AG09319 (cell line): Measurements from ENCODE around the gene ABCD1.

Experiments
- DNase-seq: peaks from one replicate; pipeline ENCODE4 v3.0.0-alpha.2; 2010; ENCODE audit warnings: low read depth; ENCODE audit errors: extremely low read depth
- TF ChIP-seq, protein P1 (sequence below): IDR thresholded peaks from 2 replicates; pipeline ENCODE4 v1.5.1; 2011; ENCODE audit warnings: low read depth, mild to moderate bottlenecking, inconsistent platforms, low read length, moderate library complexity

The ABCD1 gene

DNA sequence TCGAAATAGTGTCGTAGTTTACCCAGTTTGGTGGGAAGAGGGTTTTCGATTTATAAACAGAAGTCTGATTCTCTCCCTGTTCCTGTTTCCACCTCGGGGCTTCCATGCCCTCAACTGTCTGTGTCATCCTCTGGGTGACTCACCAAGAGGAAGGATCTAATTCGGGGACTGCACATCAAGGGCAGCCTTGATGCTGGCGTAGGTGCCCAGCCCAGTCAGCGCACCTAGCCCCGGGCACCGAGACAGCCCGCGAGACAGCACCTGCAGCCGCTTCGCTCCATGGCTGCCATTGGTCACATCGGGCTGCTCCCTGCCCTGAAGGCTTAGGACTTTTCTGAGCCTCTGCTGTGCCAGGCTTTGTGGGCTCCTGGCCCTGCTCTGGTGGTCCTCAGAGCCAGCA lies 7.7 kb downstream of the ABCD1 start:
- TF ChIP-seq, protein P1, sequence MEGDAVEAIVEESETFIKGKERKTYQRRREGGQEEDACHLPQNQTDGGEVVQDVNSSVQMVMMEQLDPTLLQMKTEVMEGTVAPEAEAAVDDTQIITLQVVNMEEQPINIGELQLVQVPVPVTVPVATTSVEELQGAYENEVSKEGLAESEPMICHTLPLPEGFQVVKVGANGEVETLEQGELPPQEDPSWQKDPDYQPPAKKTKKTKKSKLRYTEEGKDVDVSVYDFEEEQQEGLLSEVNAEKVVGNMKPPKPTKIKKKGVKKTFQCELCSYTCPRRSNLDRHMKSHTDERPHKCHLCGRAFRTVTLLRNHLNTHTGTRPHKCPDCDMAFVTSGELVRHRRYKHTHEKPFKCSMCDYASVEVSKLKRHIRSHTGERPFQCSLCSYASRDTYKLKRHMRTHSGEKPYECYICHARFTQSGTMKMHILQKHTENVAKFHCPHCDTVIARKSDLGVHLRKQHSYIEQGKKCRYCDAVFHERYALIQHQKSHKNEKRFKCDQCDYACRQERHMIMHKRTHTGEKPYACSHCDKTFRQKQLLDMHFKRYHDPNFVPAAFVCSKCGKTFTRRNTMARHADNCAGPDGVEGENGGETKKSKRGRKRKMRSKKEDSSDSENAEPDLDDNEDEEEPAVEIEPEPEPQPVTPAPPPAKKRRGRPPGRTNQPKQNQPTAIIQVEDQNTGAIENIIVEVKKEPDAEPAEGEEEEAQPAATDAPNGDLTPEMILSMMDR: no peak
- no peak for DNase-seq

DNA sequence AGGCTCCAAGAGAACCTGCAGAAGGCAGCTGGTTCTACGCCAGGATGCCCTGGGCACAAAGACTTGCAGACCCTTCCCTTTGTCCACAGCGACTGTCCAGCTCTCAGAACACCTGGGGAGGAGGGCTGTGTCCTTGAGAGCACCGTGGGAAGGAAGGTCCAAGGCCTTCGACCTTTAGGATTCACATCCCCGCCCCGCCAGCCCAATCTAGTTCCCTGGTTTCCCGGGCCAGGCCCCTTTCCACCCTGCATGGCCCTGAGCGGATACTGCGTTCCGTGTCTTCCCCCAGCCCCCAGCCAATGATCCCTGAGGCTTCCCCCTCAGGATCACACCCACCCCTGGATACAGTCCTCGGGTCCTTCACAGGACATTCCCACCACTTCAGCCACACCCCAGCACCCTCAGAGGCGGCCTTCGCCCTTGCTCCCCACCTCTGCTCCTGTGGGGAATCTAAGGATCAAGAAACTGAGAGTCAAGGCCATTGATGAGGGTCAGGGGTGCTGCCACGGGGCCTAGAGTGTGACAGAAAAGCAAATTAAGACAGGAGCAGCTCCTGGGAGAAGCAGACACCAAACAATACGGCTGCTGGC lies 9.1 kb downstream of the ABCD1 start:
- TF ChIP-seq, protein P1: no peak
- no peak for DNase-seq

DNA sequence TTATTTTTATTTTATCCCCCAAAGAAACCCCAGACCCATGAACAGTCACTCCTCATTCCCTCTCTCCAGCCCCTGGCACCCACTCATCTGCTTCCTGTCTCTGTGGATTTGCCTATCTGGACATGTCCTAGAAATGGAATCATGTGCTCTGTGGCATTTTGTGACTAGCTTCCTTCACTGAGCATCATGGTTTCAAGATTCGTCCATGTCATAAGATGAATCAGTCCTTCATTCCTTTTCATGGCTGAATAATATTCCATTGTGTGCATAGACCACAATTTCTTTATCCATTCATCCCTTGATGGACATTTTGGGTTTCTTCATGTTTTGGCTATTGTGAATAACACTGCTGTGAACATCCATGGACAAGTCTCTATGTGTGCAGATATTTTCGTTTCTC lies 10.2 kb downstream of the ABCD1 start:
- DNase-seq: no peak
- TF ChIP-seq, protein P1: no peak

DNA sequence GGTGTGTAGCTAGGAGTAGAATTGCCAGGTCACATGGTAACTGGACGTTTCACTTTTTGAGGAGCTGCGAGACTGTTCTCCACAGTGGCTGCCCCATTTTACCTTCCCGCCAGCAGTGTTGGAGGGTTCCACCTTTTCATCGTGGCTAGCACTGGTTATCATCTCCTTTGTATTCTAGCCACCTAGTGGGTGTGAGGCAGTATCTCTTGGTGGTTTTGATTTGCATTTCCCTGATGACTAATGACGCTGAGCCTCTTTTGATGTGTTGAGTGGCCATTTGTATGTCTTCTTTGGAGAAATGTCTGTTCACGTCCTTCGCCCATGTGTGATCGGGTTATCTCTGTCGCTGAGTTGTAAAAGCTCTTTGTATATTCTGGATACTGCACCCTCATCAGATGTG lies 10.6 kb downstream of the ABCD1 start:
- DNase-seq: no peak
- TF ChIP-seq, protein P1: no peak

DNA sequence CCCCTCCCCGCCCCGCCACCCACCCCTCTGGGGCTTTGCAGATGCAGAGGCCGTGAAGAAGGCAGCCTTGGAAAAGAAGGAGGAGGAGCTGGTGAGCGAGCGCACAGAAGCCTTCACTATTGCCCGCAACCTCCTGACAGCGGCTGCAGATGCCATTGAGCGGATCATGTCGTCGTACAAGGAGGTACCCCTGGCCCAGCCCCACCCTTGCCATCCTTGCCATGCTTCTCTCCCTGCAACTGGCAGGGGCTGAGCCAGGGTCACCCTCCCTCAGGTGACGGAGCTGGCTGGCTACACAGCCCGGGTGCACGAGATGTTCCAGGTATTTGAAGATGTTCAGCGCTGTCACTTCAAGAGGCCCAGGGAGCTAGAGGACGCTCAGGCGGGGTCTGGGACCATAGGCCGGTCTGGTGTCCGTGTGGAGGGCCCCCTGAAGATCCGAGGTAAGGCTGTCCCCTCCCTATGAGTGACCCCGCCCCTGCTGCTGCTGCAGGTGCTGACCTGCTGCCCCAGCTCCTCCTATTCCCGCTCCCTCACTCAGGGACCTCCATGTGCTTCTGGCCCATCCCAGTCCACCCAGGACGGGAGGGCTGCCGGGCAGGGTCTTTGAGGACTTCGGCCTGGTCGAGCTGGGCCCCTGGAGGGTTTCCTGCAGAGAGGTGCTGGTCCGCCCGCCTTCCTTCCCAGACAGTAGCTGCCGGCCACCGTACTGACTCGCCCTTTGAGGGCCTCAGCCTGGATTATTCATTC lies 11.6 kb downstream of the ABCD1 start:
- TF ChIP-seq, protein P1: no peak
- DNase-seq: no peak

DNA sequence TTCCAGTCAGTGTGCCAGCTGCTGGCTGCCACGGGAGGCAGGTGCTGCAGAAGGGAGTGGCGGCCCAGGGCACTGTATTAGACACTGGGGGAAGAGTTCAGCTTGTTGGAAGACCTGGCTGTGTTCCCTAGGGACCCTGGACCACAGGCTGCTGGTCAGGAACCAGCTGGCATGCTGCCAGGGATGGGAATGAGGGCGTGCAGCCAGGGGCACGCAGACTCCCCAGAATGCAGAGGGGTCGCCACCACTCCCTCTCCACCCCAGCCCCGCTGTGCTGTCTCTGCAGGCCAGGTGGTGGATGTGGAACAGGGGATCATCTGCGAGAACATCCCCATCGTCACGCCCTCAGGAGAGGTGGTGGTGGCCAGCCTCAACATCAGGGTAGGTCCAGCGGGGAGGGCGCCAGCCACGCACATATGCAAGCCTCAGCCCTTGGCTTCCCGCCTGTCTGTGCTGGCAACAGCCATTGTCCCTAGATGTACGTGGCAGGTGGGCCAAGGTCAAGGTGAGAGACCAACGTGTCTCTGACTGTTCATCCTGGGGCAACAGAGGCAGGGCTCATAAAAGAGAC lies 12.3 kb downstream of the ABCD1 start:
- TF ChIP-seq, protein P1: no peak

DNA sequence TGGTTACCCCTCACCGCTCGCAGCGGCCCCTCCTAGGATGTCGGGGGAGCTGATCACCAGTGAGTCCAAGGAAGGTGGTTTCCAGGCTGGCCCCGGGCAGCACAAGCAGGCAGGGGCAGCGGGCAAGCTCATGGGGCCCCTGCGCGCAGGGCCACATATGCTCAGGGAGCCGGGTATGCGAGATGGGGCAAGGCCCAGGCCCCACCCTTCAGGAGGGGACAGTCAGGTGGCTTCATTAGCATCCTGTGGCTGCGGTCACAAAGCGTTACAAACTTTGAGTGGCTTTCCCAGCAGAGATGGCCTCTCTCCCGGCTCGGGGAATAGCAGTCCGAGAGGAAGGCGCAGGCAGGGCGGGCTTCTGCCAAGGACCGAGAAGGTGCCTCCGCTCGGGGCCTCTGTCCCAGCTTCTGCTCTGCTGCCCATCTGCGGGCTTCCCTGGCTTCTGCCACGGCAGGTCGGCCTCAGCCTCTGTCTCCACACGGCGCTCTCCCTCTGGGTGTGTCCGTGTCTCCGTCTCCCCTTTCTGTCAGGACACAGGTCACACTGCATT lies 13.5 kb downstream of the ABCD1 start:
- DNase-seq: no peak
- TF ChIP-seq, protein P1: no peak

More for the DNA sequence above, 12.3 kb downstream of the ABCD1 start:
- DNase-seq: no peak
